Measurements from ENCODE around the gene RFTN1.

The RFTN1 gene

GRCh38 chr3:16303037-16303575 is 210.4 kb downstream of the RFTN1 start:
- FAIRE-seq (no peak), DNase-seq (ENCODE audit: insufficient read length, low spot score) (no peak)
- TF ChIP-seq, protein P1, sequence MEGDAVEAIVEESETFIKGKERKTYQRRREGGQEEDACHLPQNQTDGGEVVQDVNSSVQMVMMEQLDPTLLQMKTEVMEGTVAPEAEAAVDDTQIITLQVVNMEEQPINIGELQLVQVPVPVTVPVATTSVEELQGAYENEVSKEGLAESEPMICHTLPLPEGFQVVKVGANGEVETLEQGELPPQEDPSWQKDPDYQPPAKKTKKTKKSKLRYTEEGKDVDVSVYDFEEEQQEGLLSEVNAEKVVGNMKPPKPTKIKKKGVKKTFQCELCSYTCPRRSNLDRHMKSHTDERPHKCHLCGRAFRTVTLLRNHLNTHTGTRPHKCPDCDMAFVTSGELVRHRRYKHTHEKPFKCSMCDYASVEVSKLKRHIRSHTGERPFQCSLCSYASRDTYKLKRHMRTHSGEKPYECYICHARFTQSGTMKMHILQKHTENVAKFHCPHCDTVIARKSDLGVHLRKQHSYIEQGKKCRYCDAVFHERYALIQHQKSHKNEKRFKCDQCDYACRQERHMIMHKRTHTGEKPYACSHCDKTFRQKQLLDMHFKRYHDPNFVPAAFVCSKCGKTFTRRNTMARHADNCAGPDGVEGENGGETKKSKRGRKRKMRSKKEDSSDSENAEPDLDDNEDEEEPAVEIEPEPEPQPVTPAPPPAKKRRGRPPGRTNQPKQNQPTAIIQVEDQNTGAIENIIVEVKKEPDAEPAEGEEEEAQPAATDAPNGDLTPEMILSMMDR (IDR thresholded peaks at IDR 0.05; ENCODE audit: insufficient read depth, missing control alignments), result no peak

DNA sequence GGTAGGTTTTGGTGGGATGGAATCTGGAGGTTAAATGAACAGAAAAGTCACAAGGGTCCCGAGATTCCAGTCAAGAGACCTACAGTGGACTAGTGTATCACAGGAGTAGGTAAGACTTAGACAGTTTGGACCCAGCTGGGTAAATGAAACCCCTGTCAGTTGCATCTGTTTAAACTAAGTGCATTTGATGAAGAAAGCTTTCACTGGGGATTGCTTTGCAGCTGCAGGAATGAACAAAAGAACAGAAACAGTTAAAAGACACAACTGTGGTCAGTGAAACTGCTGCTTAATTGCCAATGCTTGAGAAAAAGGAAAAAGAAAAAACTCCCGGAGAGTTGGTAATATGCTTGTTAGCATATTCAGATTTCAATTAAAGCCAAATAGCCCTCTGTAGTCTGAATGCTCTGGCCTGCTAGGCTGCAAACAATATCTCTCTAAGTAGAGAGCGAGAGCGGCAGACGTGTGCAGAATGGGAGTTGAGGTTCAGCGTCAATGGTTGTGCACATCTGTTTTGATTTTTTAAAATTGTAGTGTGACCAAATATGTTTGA is 211.3 kb downstream of the RFTN1 start:
- TF ChIP-seq, protein P1 (IDR thresholded peaks at IDR 0.05; ENCODE audit: insufficient read depth, missing control alignments), result no peak
- DNase-seq (ENCODE audit: insufficient read length, low spot score), result no peak
- no peak for FAIRE-seq

DNA sequence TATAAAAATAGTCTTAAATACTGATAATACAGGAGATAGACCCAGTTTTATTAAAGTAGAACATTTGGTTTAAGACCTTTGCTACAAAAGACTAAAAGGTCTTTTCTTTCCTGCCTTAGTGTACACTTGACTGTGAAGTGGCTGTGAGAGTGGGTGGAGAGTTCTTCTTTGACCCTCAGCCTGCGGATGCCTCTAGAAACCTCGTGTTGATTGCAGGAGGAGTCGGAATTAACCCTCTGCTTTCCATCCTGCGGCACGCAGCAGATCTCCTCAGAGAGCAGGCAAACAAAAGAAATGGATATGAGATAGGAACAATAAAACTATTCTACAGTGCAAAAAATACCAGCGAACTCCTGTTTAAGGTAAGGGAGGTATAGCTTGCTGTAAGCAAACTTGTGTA is 212.0 kb downstream of the RFTN1 start:
- FAIRE-seq (no peak), DNase-seq (ENCODE audit: insufficient read length, low spot score) (no peak)
- TF ChIP-seq, protein P1 (IDR thresholded peaks at IDR 0.05; ENCODE audit: insufficient read depth, missing control alignments), result no peak

- no peak for FAIRE-seq
Measured at GRCh38 chr3:16300881-16301359, 212.6 kb downstream of the RFTN1 start.

GRCh38 chr3:16300307-16300706 is 213.2 kb downstream of the RFTN1 start:
- no peak for FAIRE-seq
- DNase-seq (ENCODE audit: insufficient read length, low spot score), result no peak
- TF ChIP-seq, protein P1 (IDR thresholded peaks at IDR 0.05; ENCODE audit: insufficient read depth, missing control alignments), result no peak

More at GRCh38 chr3:16300881-16301359, 212.6 kb downstream of the RFTN1 start:
- no peak for DNase-seq (ENCODE audit: insufficient read length, low spot score)
- TF ChIP-seq, protein P1 (IDR thresholded peaks at IDR 0.05; ENCODE audit: insufficient read depth, missing control alignments), result no peak

DNA sequence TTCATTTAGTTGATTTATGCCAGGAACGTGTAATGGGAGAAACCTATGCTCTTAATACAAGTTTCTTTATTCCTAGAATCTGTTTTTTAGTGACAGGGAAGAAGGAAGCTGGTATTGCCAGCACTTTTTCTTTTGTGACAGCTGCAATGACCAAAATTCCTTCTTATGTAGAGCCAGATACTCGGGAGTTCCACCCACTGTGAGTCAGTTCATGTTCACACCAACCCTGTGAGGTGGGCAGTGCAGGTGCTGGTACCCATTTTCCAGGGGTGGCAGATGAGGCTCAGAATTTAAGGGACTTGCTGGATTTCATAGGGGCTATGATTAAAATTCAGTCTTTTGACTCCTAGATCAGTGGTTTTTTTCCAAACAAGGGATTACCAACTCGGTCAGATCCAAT is 213.8 kb downstream of the RFTN1 start:
- TF ChIP-seq, protein P1 (IDR thresholded peaks at IDR 0.05; ENCODE audit: insufficient read depth, missing control alignments), result no peak
- DNase-seq (ENCODE audit: insufficient read length, low spot score), result no peak
- FAIRE-seq, result no peak

- FAIRE-seq (no peak), DNase-seq (ENCODE audit: insufficient read length, low spot score) (no peak)
- TF ChIP-seq, protein P1 (IDR thresholded peaks at IDR 0.05; ENCODE audit: insufficient read depth, missing control alignments), result no peak
Measured at GRCh38 chr3:16298891-16299290, 214.6 kb downstream of the RFTN1 start.
